SK-N-SH treated with all-trans-retinoic acid at 6 μM for 48 hours (cell line): ENCODE measurements around the gene FECH.

Experiments used
- ATAC-seq: fragments of 200-7000 bp; cut with Tn5 transposase; 3 replicates; pipeline ENCODE4 v1.9.1; 2020; ENCODE audit warnings: mild to moderate bottlenecking, moderate library complexity
- ARNTL ChIP-seq: fragments of 450-650 bp; formaldehyde crosslinking; IDR thresholded peaks from 2 replicates; pipeline ENCODE4 v1.5.0; 2020; ENCODE audit warnings: low read depth, mild to moderate bottlenecking, moderate library complexity, borderline replicate concordance
- BACH2 ChIP-seq: fragments of 250-450 bp; sonication (Bioruptor Pico); IDR thresholded peaks from 2 replicates; pipeline ENCODE4 v1.9.0; 2021; ENCODE audit warnings: mild to moderate bottlenecking, borderline replicate concordance
- CREB5 ChIP-seq: fragments of 250-450 bp; sonication (Bioruptor Pico); IDR thresholded peaks from 2 replicates; pipeline ENCODE4 v1.5.1; 2020; ENCODE audit warnings: low read depth, mild to moderate bottlenecking, moderate library complexity
- CSDC2 ChIP-seq: fragments of 250-450 bp; sonication (Bioruptor Pico); IDR thresholded peaks from 2 replicates; pipeline ENCODE4 v1.5.0; 2020; ENCODE audit warnings: mild to moderate bottlenecking, moderate library complexity
- CSRNP3 ChIP-seq: fragments of 250-450 bp; sonication (Bioruptor Pico); IDR thresholded peaks from 2 replicates; pipeline ENCODE4 v1.5.1; 2021; ENCODE audit warnings: mild to moderate bottlenecking, moderate library complexity
- ESRRG ChIP-seq: fragments of 250-450 bp; sonication (Bioruptor Pico); IDR thresholded peaks from 2 replicates; pipeline ENCODE4 v1.6.1; 2021; ENCODE audit warnings: mild to moderate bottlenecking
- GLIS3 ChIP-seq: fragments of 250-450 bp; sonication (Bioruptor Pico); IDR thresholded peaks from 2 replicates; pipeline ENCODE4 v1.5.0; 2020; ENCODE audit warnings: mild to moderate bottlenecking, moderate library complexity
- ISL1 ChIP-seq: fragments of 250-450 bp; sonication (Bioruptor Pico); IDR thresholded peaks from 2 replicates; pipeline ENCODE4 v2.1.2; 2022; ENCODE audit warnings: mild to moderate bottlenecking, moderate library complexity
- OSR1 ChIP-seq: fragments of 250-450 bp; sonication (Bioruptor Pico); IDR thresholded peaks from 2 replicates; pipeline ENCODE4 v1.8.0; 2022; ENCODE audit warnings: moderate library complexity, mild to moderate bottlenecking, inconsistent platforms
- PPARA ChIP-seq: fragments of 250-450 bp; sonication (Bioruptor Pico); IDR thresholded peaks from 2 replicates; pipeline ENCODE4 v1.5.0; 2020; ENCODE audit warnings: mild to moderate bottlenecking, borderline replicate concordance
- RARB ChIP-seq: fragments of 250-450 bp; sonication (Bioruptor Pico); IDR thresholded peaks from 2 replicates; pipeline ENCODE4 v1.8.0; 2021; ENCODE audit warnings: mild to moderate bottlenecking, moderate library complexity
- SNAI2 ChIP-seq: fragments of 250-450 bp; sonication (Bioruptor Pico); IDR thresholded peaks from 2 replicates; pipeline ENCODE4 v1.5.0; 2020; ENCODE audit warnings: mild to moderate bottlenecking, moderate library complexity
- TCF4 ChIP-seq: fragments of 250-450 bp; sonication (Bioruptor Pico); IDR thresholded peaks from 2 replicates; pipeline ENCODE4 v1.8.0; 2021; ENCODE audit warnings: mild to moderate bottlenecking, moderate library complexity, borderline replicate concordance
- TSHZ2 ChIP-seq: fragments of 250-450 bp; sonication (Bioruptor Pico); IDR thresholded peaks from 2 replicates; pipeline ENCODE4 v1.5.0; 2020; ENCODE audit warnings: mild to moderate bottlenecking, moderate library complexity
- ZFP3 ChIP-seq: fragments of 250-450 bp; sonication (Bioruptor Pico); IDR thresholded peaks from 2 replicates; pipeline ENCODE4 v1.5.0; 2020; ENCODE audit warnings: mild to moderate bottlenecking, moderate library complexity
- ZFP30 ChIP-seq: fragments of 450-650 bp; formaldehyde crosslinking; IDR thresholded peaks from 2 replicates; pipeline ENCODE4 v1.5.0; 2022; ENCODE audit warnings: mild to moderate bottlenecking, moderate library complexity
- ZNF565 ChIP-seq: fragments of 450-650 bp; formaldehyde crosslinking; conservative IDR thresholded peaks from 2 replicates; pipeline ENCODE4 v1.5.0; 2020; ENCODE audit warnings: low read depth, mild to moderate bottlenecking, moderate library complexity
- ZNF70 ChIP-seq: fragments of 450-650 bp; formaldehyde crosslinking; IDR thresholded peaks from 2 replicates; pipeline ENCODE4 v1.5.0; 2020; ENCODE audit warnings: mild to moderate bottlenecking, moderate library complexity
- ZNF8 ChIP-seq: fragments of 450-650 bp; formaldehyde crosslinking; IDR thresholded peaks from 2 replicates; pipeline ENCODE4 v1.5.0; 2020; ENCODE audit warnings: mild to moderate bottlenecking, moderate library complexity
- TF ChIP-seq, protein P1 (sequence below): fragments of 250-450 bp; sonication (Bioruptor Pico); IDR thresholded peaks from 2 replicates; pipeline ENCODE4 v1.8.0; 2020; ENCODE audit warnings: mild to moderate bottlenecking, moderate library complexity, borderline replicate concordance
- TF ChIP-seq, protein P2 (sequence below): fragments of 250-450 bp; sonication (Bioruptor Pico); IDR thresholded peaks from 2 replicates; pipeline ENCODE4 v1.8.0; 2021; ENCODE audit warnings: low read depth, mild to moderate bottlenecking, moderate library complexity, borderline replicate concordance

FECH gene

GRCh38 chr18:57547260-57547659 is 39.2 kb downstream of the FECH start:
- no peak for ATAC-seq
- TF ChIP-seq TCF4 (CRISPR knock-in tag) = no peak
- no peak for TF ChIP-seq ZNF565 (CRISPR knock-in tag)
- no peak for TF ChIP-seq BACH2
- TF ChIP-seq, protein P1, sequence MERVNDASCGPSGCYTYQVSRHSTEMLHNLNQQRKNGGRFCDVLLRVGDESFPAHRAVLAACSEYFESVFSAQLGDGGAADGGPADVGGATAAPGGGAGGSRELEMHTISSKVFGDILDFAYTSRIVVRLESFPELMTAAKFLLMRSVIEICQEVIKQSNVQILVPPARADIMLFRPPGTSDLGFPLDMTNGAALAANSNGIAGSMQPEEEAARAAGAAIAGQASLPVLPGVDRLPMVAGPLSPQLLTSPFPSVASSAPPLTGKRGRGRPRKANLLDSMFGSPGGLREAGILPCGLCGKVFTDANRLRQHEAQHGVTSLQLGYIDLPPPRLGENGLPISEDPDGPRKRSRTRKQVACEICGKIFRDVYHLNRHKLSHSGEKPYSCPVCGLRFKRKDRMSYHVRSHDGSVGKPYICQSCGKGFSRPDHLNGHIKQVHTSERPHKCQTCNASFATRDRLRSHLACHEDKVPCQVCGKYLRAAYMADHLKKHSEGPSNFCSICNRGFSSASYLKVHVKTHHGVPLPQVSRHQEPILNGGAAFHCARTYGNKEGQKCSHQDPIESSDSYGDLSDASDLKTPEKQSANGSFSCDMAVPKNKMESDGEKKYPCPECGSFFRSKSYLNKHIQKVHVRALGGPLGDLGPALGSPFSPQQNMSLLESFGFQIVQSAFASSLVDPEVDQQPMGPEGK (CRISPR knock-in tag) = no peak
- TF ChIP-seq, protein P2, sequence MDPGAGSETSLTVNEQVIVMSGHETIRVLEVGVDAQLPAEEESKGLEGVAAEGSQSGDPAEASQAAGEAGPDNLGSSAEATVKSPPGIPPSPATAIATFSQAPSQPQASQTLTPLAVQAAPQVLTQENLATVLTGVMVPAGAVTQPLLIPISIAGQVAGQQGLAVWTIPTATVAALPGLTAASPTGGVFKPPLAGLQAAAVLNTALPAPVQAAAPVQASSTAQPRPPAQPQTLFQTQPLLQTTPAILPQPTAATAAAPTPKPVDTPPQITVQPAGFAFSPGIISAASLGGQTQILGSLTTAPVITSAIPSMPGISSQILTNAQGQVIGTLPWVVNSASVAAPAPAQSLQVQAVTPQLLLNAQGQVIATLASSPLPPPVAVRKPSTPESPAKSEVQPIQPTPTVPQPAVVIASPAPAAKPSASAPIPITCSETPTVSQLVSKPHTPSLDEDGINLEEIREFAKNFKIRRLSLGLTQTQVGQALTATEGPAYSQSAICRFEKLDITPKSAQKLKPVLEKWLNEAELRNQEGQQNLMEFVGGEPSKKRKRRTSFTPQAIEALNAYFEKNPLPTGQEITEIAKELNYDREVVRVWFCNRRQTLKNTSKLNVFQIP = no peak
- TF ChIP-seq ARNTL = no peak
- no peak for TF ChIP-seq ZFP3 (CRISPR knock-in tag)
- no peak for TF ChIP-seq PPARA
- TF ChIP-seq RARB = no peak
- no peak for TF ChIP-seq CSRNP3 (CRISPR knock-in tag)
- TF ChIP-seq ISL1 (CRISPR knock-in tag) = no peak

DNA sequence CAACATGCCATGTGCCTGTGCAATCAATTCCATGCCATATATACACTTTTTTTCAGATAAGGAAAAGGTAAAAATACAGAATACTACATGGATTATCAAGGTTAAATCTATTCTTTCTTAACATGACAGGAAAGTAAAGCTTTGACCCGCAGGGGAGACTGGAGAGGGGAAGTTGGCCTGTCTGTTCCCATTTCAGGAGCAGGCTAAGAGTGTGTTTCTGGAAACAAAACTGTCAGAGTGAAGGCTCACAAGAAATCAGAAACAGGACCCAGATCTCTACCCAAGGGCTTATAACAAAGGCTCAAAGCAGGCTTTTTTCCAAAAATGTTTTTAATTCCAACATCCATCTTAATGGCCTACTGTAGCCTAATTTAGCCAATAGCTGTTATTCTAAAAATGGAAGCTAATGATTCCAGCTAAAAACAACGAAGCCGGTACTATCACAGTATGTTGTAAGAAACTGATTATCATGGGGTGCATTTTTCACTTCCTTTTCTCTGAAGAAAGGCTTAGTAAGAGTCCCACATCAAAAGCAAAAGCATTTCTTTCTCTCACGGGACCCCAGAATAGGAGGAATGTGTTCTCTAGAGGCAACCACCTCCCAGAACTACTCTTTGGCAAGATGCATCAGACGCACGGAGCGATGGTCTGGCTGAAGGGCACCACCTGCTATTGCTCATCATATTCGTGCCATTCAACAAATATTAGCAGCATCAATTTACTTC is 41.4 kb downstream of the FECH start:
- no peak for ATAC-seq
- TF ChIP-seq SNAI2 (no peak), OSR1 (CRISPR knock-in tag) (no peak), PPARA (no peak), ISL1 (CRISPR knock-in tag) (no peak)

DNA sequence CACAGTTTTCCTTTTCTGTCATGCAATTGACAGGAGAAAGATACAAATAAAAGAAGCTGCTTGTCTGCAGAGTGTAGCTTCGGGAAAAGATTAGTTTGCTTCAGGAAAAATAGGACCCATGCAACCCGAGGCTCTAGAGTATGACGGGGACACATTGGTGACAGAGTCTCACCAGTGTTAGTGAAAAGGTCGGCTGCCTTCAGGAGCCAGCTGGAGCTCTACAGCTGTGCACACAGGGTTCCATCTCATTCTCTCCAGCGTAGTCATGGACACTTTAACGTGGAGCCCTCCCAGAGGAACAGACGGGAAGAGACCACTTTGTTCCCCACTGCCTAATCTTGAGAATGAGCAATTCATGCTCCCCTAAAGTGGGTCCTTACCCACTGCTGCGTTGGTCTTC is 42.9 kb downstream of the FECH start:
- TF ChIP-seq ISL1 (CRISPR knock-in tag) (no peak), RARB (no peak), ZNF565 (CRISPR knock-in tag) (no peak), ZNF70 (CRISPR knock-in tag) (no peak), ARNTL (no peak), OSR1 (CRISPR knock-in tag) (no peak), CREB5 (CRISPR knock-in tag) (no peak), GLIS3 (no peak), ESRRG (CRISPR knock-in tag) (no peak), PPARA (no peak), BACH2 (no peak), ZFP3 (CRISPR knock-in tag) (no peak), SNAI2 (no peak), ZNF8 (CRISPR knock-in tag) (no peak), TCF4 (CRISPR knock-in tag) (no peak), CSDC2 (CRISPR knock-in tag) (no peak)
- TF ChIP-seq, protein P1 (CRISPR knock-in tag) = no peak
- no peak for ATAC-seq

DNA sequence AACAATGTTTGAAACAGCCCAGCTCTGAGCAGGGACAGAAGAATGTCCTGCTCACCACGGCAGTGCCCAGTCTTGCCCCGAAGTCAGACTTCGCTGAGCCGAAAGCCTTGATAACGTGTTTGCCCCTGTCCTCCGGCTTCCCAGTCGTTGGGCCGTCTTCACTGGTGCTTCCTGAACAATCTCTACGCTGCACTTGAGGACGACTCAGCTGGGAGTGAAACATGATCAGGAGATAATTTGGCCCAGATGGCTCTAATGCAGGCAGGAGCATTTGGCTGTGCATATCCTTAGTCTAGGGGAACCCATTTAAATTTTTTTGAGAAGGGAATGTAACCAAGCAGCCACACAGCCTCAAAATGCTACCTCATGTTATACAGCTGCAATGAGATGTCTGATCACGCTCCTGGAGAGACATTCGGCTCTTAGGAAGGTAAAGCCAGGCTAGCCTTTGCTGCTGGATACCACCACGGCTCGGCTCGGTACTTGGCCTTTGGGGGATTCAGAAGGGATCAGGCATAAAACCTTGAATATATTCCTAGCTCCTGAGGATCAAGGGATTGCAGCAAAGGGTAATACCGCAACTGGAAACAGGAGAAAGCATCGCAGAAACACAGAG is 43.6 kb downstream of the FECH start:
- peak; percentile 98 for ATAC-seq
- TF ChIP-seq SNAI2 = no peak
- TF ChIP-seq TSHZ2 (CRISPR knock-in tag) = no peak
- TF ChIP-seq ZFP30 (CRISPR knock-in tag) = no peak
- no peak for TF ChIP-seq BACH2
- TF ChIP-seq ZNF70 (CRISPR knock-in tag) = no peak
- no peak for TF ChIP-seq ZNF8 (CRISPR knock-in tag)
- no peak for TF ChIP-seq RARB
- TF ChIP-seq, protein P2 = no peak
- TF ChIP-seq TCF4 (CRISPR knock-in tag) = no peak
- TF ChIP-seq ISL1 (CRISPR knock-in tag) = no peak
